ENCODE data around the gene GFY.

GFY gene

DNA sequence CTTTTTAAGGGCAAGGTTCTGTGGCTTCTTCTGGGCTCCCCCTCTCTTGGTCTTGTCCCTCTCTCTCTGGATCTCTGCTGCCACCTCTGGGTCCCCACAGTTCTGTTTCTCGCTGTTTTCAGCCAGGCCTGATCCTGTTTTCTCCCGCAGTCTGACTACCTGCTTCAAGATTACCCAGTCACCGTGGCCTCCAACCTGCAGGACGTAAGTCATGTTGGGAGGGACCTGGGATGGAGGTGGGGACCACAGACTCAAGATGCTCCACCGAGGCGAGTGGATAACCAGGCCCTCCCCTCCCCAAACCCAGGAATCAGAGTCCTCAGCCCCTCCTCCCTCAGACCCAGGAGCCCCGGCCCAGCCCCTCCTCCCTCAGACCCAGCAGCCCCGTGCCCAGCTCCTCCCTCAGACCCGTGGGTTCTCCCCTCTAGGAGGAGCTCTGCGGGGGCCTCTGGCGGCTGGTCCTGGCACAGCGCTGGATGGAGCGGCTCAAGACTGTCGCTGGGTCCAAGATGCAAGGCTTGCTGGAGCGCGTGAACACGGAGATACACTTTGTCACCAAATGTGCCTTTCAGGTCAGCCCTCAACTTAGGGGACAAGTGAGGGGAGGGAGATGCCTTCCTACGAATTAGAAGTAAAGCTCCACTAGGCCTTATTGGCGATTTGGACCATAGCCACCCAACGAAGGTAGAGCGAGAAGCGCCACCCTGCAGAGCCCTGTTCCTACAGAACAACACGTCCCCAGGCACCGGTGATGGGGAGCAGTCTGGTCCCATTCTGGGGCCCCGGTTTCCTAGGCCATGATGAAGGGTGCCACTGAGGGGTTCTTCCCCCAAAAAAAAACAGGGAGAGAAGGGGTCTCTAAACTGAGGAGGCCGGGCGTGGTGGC is 51.0 kb downstream of the GFY start:
- peak in 1 of 2 donors; percentile 84 for DNase-seq (ENCODE audit: low spot score in 2 of 2)
- Mint-ChIP-seq H3K4me1 (peaks cover 41% of the 10 kb centered on the region), H3K9me3 (no peaks in the 10 kb centered on the region), H3K36me3 (peaks cover 73% of the 10 kb centered on the region), H3K27ac (peak overlapping the region; percentile 96), H3K4me3 (peak overlapping the region; percentile 88)
- peak; percentile 75 for ATAC-seq

Measured in stimulated activated effector memory CD8-positive, alpha-beta T cell treated with anti-CD3 and anti-CD28 coated beads, Interleukin-12 subunit alpha, Interleukin-12 subunit beta, amount 100 ng/mL, for 72 hours (primary cell).